Embryonic facial prominence (tissue), 1 donor: ENCODE data around the gene PP2D1.
"Not testable (repeated sequence)": the region's sequence is repeated elsewhere in the genome, so short reads cannot be mapped to it uniquely, and the experiment has no call there.

Experiments
- DNase-seq: peaks from one replicate; pipeline ENCODE4 v3.0.0-alpha.2; 2016; ENCODE audit errors: extremely low spot score

PP2D1 gene

DNA sequence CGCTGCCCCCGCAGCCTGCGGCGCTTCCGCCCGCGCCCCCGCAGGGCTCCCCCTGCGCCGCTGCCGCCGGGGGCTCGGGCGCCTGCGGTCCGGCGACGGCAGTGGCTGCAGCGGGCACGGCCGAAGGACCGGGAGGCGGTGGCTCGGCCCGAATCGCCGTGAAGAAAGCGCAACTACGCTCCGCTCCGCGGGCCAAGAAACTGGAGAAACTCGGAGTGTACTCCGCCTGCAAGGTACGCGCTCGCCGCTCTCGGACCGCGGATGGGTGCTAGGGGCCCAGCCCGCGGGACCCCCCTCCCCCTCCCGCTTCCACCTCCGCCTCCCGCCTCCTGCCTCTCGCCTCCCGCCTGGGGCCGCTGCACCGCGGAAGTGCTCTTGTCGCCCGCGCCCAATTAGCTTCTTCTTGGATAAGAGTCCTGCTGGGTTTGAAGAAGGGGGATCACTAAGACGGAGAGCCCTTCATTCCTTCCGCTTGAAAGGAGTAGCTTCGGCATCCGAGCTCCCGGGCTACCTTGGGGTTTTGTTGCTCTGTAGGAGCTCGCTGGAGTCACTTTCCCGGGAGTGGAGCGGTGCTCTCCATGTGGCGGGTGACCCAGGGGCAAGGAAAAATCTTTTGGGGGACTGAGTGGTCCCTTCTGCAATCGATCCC is 28.6 kb upstream of the PP2D1 start:
- peak; percentile 55 for DNase-seq

GRCh38 chr3:20039765-20040547 is 27.9 kb upstream of the PP2D1 start, which contains the start of gene KAT2B:
TSS of gene KAT2B (plus strand) at chr3:20040446. CDS start at chr3:20040478, 32 bp downstream.
- no peak for DNase-seq

GRCh38 chr3:20039466-20039764 is 27.4 kb upstream of the PP2D1 start:
- no peak for DNase-seq

DNA sequence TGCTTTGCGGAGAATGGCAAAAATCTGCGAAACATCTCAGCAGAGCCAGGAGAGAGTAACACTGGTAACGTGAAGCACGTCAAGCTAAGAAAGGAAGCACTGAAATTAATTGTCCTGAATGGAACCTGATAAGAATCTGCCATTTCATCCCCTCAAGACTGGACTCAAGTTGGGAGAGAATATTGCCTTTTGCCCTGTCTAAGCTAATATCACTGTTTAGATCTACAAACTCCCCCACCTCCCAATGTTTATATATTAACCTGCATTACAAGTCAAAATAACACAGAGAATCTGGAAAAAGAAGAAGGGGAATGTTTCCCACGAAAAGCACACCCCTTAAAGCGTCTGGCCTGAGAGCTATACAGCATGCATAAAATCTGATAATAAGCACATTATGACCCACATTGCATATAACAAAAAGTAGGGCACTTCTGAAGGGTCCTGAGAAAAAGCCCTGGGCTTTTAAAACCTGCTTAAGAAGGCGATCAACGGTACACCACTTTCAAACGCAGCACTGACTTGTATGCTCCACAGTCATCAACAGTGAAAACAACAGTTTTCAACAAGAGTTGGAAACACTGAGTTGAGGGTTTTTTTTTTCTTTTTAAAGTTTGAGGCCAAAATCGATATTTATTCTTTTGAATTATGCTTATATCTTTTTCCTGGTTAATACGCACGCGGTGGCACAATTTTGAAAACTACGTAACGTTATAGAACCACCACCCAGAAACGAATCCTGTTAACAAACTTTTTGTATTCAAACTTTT is 26.8 kb upstream of the PP2D1 start:
- DNase-seq = no peak

- DNase-seq = no peak
Measured at GRCh38 chr3:20037255-20037996, 25.4 kb upstream of the PP2D1 start.

DNA sequence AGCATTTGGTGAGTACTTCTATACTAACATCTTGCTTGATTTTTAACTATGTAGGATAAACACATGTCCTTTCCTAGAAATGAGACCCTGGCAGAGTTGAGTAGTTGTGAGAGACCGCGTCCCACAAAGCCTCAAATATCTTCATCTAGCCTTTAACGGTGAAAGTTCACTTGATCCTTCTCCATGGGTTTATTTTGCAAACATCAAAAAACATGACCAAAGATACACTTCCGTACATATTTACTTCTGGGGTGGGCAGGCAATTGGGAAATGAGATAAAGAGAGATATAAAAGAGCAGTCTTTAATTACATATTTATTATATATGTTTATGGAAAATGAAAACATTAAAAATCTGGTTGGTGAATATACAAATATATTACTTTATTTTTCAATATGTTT is 23.0 kb upstream of the PP2D1 start:
- no peak for DNase-seq

- DNase-seq = not testable (repeated sequence)
Measured at GRCh38 chr3:20031939-20032338, 19.9 kb upstream of the PP2D1 start.

GRCh38 chr3:20028905-20029331 is 16.9 kb upstream of the PP2D1 start:
- no peak for DNase-seq

- no peak for DNase-seq
Measured at GRCh38 chr3:20027136-20027535, 15.1 kb upstream of the PP2D1 start.

GRCh38 chr3:20023623-20024405 is 11.8 kb upstream of the PP2D1 start:
- DNase-seq = no peak

DNA sequence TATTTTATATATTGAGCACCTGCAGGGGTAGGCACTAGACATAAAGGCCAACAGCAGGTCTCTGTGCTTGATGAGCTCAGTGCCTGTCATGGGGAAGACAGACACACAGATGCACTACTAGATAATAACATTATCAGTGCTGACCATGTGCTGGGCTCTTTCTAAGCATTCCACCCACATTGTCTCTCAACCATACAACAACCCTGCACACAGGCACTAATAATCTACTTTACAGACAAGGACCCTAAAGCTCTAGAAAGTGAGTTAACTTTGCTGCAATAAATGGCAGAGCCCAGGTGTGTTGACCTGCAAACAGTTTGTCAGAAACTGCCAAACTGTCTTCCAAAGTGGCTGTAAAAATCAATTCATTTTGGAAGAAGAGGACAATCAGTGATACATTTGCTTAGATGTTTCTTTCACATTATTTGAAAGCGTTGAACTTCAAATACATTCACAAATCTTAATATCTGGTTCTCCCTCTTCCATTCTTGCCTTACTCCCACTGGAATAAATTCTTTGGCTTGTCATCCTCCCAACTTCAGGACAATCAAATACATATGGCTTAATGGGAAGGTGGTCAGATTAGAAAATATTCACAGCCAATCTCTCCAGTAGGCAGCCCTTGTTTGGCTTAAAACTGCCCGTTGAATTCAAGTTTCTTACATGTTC is 11.0 kb upstream of the PP2D1 start:
- no peak for DNase-seq

GRCh38 chr3:20016076-20016475 is 4.0 kb upstream of the PP2D1 start:
- DNase-seq = not testable (repeated sequence)

- no peak for DNase-seq
Measured at GRCh38 chr3:20015525-20015924, 3.5 kb upstream of the PP2D1 start.

GRCh38 chr3:20013396-20013795 is 1.3 kb upstream of the PP2D1 start:
- no peak for DNase-seq

- no peak for DNase-seq
Measured at GRCh38 chr3:20008646-20009045, 3.4 kb downstream of the PP2D1 start.

DNA sequence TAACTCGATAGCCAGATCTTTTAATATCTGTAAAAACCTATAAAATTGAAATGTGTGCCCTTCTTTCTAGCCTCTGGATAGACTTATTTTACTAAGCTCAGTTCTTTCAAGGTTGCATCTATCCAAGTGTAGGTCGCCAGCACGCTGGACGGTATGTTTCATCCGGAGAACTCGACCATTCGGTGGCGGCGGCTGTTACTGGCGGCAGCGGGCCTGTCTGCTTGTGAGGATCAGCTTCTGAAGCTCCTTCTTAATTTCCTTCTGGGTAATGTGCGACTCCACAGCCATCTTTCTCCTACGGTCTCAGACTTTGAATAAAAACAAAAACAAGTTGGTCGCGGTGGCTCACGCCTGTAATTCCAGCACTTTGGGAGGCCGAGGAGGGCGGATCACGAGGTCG is 4.1 kb downstream of the PP2D1 start:
- DNase-seq = no peak

DNA sequence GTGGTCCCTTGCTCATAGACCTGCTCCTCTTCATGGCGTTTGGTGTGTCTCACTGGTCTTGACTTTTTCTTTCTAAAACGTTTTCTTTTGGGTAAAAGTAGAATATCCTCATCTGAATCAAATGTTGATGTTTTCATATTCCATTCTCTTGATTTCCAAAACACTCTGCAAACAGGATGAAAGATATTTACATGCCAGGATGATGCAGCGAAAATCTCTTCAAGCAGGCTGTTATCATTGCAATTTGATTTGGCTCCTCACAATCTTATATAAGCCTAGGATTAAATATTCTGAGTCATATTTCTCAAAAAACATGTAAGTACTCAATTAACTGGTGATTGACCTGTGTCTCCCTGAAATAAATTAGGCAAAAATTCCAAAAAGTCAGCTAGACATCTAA is 10.1 kb downstream of the PP2D1 start:
- no peak for DNase-seq

GRCh38 chr3:19997502-19997901 is 14.6 kb downstream of the PP2D1 start:
- no peak for DNase-seq

DNA sequence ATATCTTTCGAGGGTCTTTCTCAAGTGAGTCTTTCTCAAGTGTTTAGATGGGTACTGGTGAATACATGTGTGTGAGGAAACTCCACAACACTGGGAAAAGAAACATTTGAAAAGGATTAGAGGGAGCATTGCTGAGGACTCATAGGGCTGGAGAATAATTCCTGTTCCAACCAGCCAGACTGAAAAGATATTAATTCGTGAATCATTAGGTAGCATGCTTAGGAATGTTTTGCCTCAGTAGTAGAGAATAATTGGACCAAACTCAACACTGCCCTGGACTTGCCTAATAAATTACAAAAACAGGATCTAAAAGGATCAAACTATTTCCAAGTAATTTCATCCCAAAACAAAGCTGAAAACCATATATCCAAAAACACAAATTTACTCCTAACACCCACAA is 17.3 kb downstream of the PP2D1 start:
- no peak for DNase-seq

GRCh38 chr3:19988904-19989303 is 23.2 kb downstream of the PP2D1 start:
- not testable (repeated sequence) for DNase-seq

GRCh38 chr3:19972054-19972453 is 40.0 kb downstream of the PP2D1 start:
- DNase-seq = no peak
